ENCODE measurements around the gene DCAF10. TPM values are rescaled to one million over a fixed set of nuclear protein-coding genes. Genes with fewer than 3 reads are reported as not detected.

Gene DCAF10
- total RNA-seq, 2 donors from 2014 or later: 24.4 to 47.4 TPM

DNA sequence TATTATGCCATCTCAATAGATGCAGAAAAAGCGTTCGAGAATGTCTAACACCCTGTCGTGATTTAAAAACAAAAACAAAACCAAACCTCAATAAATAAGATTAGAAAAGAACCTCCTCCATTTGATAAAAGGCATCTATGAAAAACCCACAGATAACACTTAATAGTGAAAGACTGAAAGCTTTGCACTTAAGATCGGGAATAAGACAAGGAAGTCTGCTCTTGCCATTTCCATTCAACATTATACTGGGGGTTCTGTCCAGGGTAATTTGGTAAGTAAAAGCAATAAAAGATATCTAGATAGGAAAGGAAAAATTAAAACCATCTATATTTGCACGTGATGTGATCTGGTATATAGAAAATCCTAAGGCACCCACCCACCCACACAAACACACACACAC is 8.5 kb upstream of the DCAF10 start:
- no peaks in the 10 kb centered on the region for H3K9me3 ChIP-seq
- TF ChIP-seq, protein P1, sequence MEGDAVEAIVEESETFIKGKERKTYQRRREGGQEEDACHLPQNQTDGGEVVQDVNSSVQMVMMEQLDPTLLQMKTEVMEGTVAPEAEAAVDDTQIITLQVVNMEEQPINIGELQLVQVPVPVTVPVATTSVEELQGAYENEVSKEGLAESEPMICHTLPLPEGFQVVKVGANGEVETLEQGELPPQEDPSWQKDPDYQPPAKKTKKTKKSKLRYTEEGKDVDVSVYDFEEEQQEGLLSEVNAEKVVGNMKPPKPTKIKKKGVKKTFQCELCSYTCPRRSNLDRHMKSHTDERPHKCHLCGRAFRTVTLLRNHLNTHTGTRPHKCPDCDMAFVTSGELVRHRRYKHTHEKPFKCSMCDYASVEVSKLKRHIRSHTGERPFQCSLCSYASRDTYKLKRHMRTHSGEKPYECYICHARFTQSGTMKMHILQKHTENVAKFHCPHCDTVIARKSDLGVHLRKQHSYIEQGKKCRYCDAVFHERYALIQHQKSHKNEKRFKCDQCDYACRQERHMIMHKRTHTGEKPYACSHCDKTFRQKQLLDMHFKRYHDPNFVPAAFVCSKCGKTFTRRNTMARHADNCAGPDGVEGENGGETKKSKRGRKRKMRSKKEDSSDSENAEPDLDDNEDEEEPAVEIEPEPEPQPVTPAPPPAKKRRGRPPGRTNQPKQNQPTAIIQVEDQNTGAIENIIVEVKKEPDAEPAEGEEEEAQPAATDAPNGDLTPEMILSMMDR (IDR thresholded peaks at IDR 0.05): no peak

GRCh38 chr9:37796232-37796631 is 4.4 kb upstream of the DCAF10 start:
- TF ChIP-seq, protein P1 (IDR thresholded peaks at IDR 0.05): no peak

More for the DNA sequence above, 8.5 kb upstream of the DCAF10 start:
- Histone ChIP-seq H3K4me3 (no peak overlapping the region), H3K27me3 (replicated peaks; ENCODE audit: insufficient read depth) (no peaks in the 10 kb centered on the region), H3K36me3 (no peaks in the 10 kb centered on the region), H3K27ac (no peak overlapping the region), H3K4me1 (ENCODE audit: control insufficient read depth in 1 of 2, low read depth in 2 of 2) (no peaks in the 10 kb centered on the region)
- no peak for ATAC-seq (ENCODE audit: insufficient number of reproducible peaks, low FRiP score, low read depth)
- DNase-seq (ENCODE audit: low spot score): no peak

DNA sequence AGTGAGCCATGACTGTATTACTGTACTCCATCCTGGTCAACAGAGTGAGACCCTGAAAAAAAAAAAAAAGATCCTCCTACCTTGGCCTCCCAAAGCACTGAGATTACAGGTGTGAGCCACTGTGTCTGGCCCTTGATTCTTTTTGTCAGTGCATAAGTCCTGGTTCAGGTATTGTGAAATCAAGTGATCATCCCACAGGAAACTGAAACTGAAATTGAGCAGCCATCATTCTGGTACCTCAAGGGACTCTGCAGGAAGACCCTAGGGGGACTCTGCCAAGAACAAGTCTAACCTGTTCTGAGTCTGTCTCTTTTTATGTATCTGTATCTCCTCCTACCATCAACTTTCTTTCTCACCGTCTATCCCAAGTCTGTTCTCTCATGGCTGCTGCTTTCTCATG is 1.9 kb upstream of the DCAF10 start:
- H3K27me3 ChIP-seq (replicated peaks; ENCODE audit: insufficient read depth): no peaks in the 10 kb centered on the region
- H3K9me3 ChIP-seq: no peaks in the 10 kb centered on the region
- no peak overlapping the region for H3K4me3 ChIP-seq
- TF ChIP-seq, protein P1 (IDR thresholded peaks at IDR 0.05): no peak
- DNase-seq (ENCODE audit: low spot score) (no peak), ATAC-seq (ENCODE audit: insufficient number of reproducible peaks, low FRiP score, low read depth) (no peak)
- H3K27ac ChIP-seq: no peak overlapping the region
- H3K36me3 ChIP-seq: no peaks in the 10 kb centered on the region
- H3K4me1 ChIP-seq (ENCODE audit: control insufficient read depth in 1 of 2, low read depth in 2 of 2): peaks cover 24 to 26% of the 10 kb centered on the region in 2 donors

More at GRCh38 chr9:37796232-37796631, 4.4 kb upstream of the DCAF10 start:
- H3K27ac ChIP-seq: no peak overlapping the region
- ATAC-seq (ENCODE audit: insufficient number of reproducible peaks, low FRiP score, low read depth) (no peak), DNase-seq (ENCODE audit: low spot score) (no peak)
- H3K9me3 ChIP-seq: no peaks in the 10 kb centered on the region
- H3K4me3 ChIP-seq: no peak overlapping the region
- H3K4me1 ChIP-seq (ENCODE audit: control insufficient read depth in 1 of 2, low read depth in 2 of 2): peaks cover 3 to 6% of the 10 kb centered on the region in 2 donors
- H3K36me3 ChIP-seq: no peaks in the 10 kb centered on the region
- no peaks in the 10 kb centered on the region for H3K27me3 ChIP-seq (replicated peaks; ENCODE audit: insufficient read depth)

DNA sequence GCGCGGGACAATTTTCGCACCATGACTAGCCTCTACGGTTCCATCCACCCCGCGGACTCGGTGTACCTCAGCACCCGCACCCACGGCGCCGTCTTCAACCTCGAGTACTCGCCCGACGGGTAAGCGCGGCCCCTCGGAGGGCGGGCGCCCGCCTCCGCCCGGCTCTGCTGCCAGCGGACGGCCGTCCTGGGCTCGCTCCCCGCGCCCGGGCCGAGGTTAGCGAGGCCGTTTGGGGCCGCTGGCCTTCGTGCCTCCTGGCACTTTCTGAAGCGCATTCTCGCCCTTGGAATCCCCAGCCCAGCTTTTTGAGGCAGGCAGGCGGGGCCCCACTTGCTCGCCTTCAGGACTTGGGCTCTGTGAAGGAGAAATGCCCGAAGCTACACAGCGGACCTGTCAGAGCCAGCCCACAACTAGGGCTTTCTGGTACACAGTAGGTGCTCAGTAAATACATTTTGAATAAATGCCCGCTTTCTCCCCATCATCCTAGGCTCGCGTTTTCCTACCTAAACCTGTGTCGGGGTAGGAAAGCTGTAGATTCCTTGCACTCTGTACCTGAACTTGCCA is 772 bp downstream of the DCAF10 start:
- ATAC-seq (ENCODE audit: insufficient number of reproducible peaks, low FRiP score, low read depth) (peak; percentile 9), DNase-seq (ENCODE audit: low spot score) (peak; percentile 9)
- no peaks in the 10 kb centered on the region for H3K9me3 ChIP-seq
- peaks cover 26 to 27% of the 10 kb centered on the region in 2 donors for H3K4me1 ChIP-seq (ENCODE audit: control insufficient read depth in 1 of 2, low read depth in 2 of 2)
- H3K27me3 ChIP-seq (replicated peaks; ENCODE audit: insufficient read depth): no peaks in the 10 kb centered on the region
- peak overlapping the region; percentile 72 to 89 for H3K27ac ChIP-seq
- H3K36me3 ChIP-seq: no peaks in the 10 kb centered on the region
- TF ChIP-seq, protein P1 (IDR thresholded peaks at IDR 0.05): no peak
- peak overlapping the region; percentile 92 for H3K4me3 ChIP-seq

GRCh38 chr9:37801959-37802711 is 1.5 kb downstream of the DCAF10 start:
- H3K36me3 ChIP-seq: no peaks in the 10 kb centered on the region
- no peaks in the 10 kb centered on the region for H3K9me3 ChIP-seq
- H3K4me3 ChIP-seq: peak overlapping the region; percentile 92
- ATAC-seq (ENCODE audit: insufficient number of reproducible peaks, low FRiP score, low read depth) (no peak), DNase-seq (ENCODE audit: low spot score) (no peak)
- H3K27ac ChIP-seq: no peak overlapping the region
- H3K27me3 ChIP-seq (replicated peaks; ENCODE audit: insufficient read depth): no peaks in the 10 kb centered on the region
- TF ChIP-seq, protein P1 (IDR thresholded peaks at IDR 0.05): no peak
- peaks cover 26 to 27% of the 10 kb centered on the region in 2 donors for H3K4me1 ChIP-seq (ENCODE audit: control insufficient read depth in 1 of 2, low read depth in 2 of 2)

All from thoracic aorta (tissue), 2 donors.